ENCODE measurements around the gene IRF6. TPM values are rescaled to one million over a fixed set of nuclear protein-coding genes. Genes with fewer than 3 reads are reported as not detected.

IRF6 gene
- total RNA-seq, 1 experiment from 2014 or later, result 35.2 TPM

- ChIA-PET CTCF (interaction anchor here (1.1 kb wide), 1 partner anchor 233 kb away, joined by 4 read pairs; no protein-coding TSS in a partner anchor), POLR2A (no interaction called here), RAD21 (ENCODE audit: low non-redundant PET in 1 of 2, low total read pairs in 2 of 2, uncharacterized antibody in 2 of 2, unreplicated experiment in 2 of 2) (no interaction called here)
- BruUV-seq (replicated peaks), result no TSS peak
- no peak overlapping the region for H2AFZ ChIP-seq (ENCODE audit: low read depth, low read length, poor library complexity, severe bottlenecking)
- H3K4me3 ChIP-seq (replicated peaks in 1 of 2; ENCODE audit: low read depth in 1 of 2, low read length in 2 of 2), result no peak overlapping the region
- peaks cover 28% of the 10 kb centered on the region; the same call in 1 of the 2 replicates for H3K79me2 ChIP-seq (ENCODE audit: insufficient read depth, low read length)
- H3K36me3 ChIP-seq (ENCODE audit: control insufficient read depth in 1 of 2, insufficient read depth in 2 of 2, low read length in 2 of 2), result no peaks in the 10 kb centered on the region; a peak in 3 of 4 replicates
- H4K20me1 ChIP-seq (ENCODE audit: insufficient read depth), result no peaks in the 10 kb centered on the region
- no peak for TF ChIP-seq ELF1 (IDR thresholded peaks at IDR 0.05; ENCODE audit: borderline replicate concordance, low read depth)
- TF ChIP-seq CTCF (IDR thresholded peaks at IDR 0.05 in 2 of 3, conservative IDR thresholded peaks at IDR 0.05 in 1 of 3; ENCODE audit: borderline replicate concordance in 1 of 3, insufficient read depth in 1 of 3, low read depth in 2 of 3, low read length in 2 of 3), result no peak
- TF ChIP-seq YY1 (IDR thresholded peaks at IDR 0.05; ENCODE audit: extremely low read depth, insufficient replicate concordance, low read depth, low read length), result no peak
- no peak for TF ChIP-seq ZNF274 (IDR thresholded peaks at IDR 0.05; ENCODE audit: low read depth, low read length)
- TF ChIP-seq EZH2 (IDR thresholded peaks at IDR 0.05), result no peak
- no peak for TF ChIP-seq CEBPB (IDR thresholded peaks at IDR 0.05; ENCODE audit: low read depth)
- TF ChIP-seq FOSL1 (IDR thresholded peaks at IDR 0.05; ENCODE audit: low read depth), result no peak
- no peak for TF ChIP-seq RAD21 (IDR thresholded peaks at IDR 0.05; ENCODE audit: low read depth)
- TF ChIP-seq REST (IDR thresholded peaks at IDR 0.05; ENCODE audit: low read depth), result no peak
- TF ChIP-seq SRF (IDR thresholded peaks at IDR 0.05; ENCODE audit: low read depth), result no peak
- TF ChIP-seq SP1 (IDR thresholded peaks at IDR 0.05; ENCODE audit: low read depth), result no peak
- no peak for TF ChIP-seq CBX3 (IDR thresholded peaks at IDR 0.05; ENCODE audit: low read depth)
- TF ChIP-seq POLR2AphosphoS5 (IDR thresholded peaks at IDR 0.05; ENCODE audit: low read depth, low read length), result no peak
- TF ChIP-seq ZFX (IDR thresholded peaks at IDR 0.05), result no peak
- no peak for TF ChIP-seq EZH2phosphoT487 (IDR thresholded peaks at IDR 0.05; ENCODE audit: borderline replicate concordance)
- no peak overlapping the region for H3K9ac ChIP-seq (ENCODE audit: low read length)
- ATAC-seq (no peak), DNase-seq (ENCODE audit: low read depth, low spot score) (no peak)
- no peak overlapping the region for H3K4me2 ChIP-seq (ENCODE audit: low read length)
- H3K4me1 ChIP-seq (ENCODE audit: control insufficient read depth in 1 of 2, insufficient read depth in 2 of 2, low read length in 2 of 2), result peaks cover 5 to 24% of the 10 kb centered on the region in 2 experiments; a peak in 3 of 4 replicates
- intact Hi-C loops (cut with micrococcal nuclease), result no loop called here
- no peaks in the 10 kb centered on the region for H3K27me3 ChIP-seq (ENCODE audit: insufficient read depth, low read length)
- no peak overlapping the region for H3K27ac ChIP-seq (ENCODE audit: low read depth, low read length)
- no peaks in the 10 kb centered on the region for H3K9me2 ChIP-seq (ENCODE audit: insufficient read depth)
- no peaks in the 10 kb centered on the region for H3K9me3 ChIP-seq (ENCODE audit: control insufficient read depth in 1 of 2, insufficient read depth in 1 of 2, low read depth in 1 of 2, low read length in 2 of 2)
Measured at GRCh38 chr1:209802117-209802779, 3.7 kb downstream of the IRF6 start.
